Activated naive CD4-positive, alpha-beta T cell treated with anti-CD3 and anti-CD28 coated beads for 36 hours (primary cell): ENCODE data around the gene MMEL1. TPM values are rescaled to one million over a fixed set of nuclear protein-coding genes. Genes with fewer than 3 reads are reported as not detected.
A peak's percentile ranks its signal among the peaks of the same experiment; 100 is the strongest.
"Not testable (repeated sequence)": the region's sequence is repeated elsewhere in the genome, so short reads cannot be mapped to it uniquely, and the experiment has no call there.

Experiments used
- CTCF ChIA-PET: fragments of 350-600 bp; sonication (Branson Sonifier 250); formaldehyde crosslinking; loops from one replicate; lab custom pipeline; 2021; ENCODE audit warnings: antibody characterized with exemption; lab: Charles Lee
- DNase-seq: peaks from one replicate; pipeline ENCODE4 v3.0.0-alpha.2; 2020
- H3K27ac Mint-ChIP-seq: one replicate; pipeline ENCODE4 v1.8.0; 2021; ENCODE audit warnings: mild to moderate bottlenecking, mixed read lengths
- H3K27me3 Mint-ChIP-seq: one replicate; pipeline ENCODE4 v1.8.0; 2021; ENCODE audit warnings: low read depth, mixed read lengths
- H3K36me3 Mint-ChIP-seq: one replicate; pipeline ENCODE4 v1.8.0; 2021; ENCODE audit warnings: low read depth, mixed read lengths
- H3K4me1 Mint-ChIP-seq: one replicate; pipeline ENCODE4 v1.8.0; 2021; ENCODE audit warnings: low read depth, mixed read lengths
- H3K4me3 Mint-ChIP-seq: one replicate; pipeline ENCODE4 v1.8.0; 2021; ENCODE audit warnings: mild to moderate bottlenecking, moderate library complexity, mixed read lengths
- H3K9me3 Mint-ChIP-seq: one replicate; pipeline ENCODE4 v1.8.0; 2021; ENCODE audit warnings: mixed read lengths
- intact Hi-C: fragments of 100-400 bp; cut with micrococcal nuclease; formaldehyde crosslinking; loops from one replicate; pipeline ENCODE4 v1.15.1; 2023
- total RNA-seq, 2 experiments: library from RNA; stranded (reverse); gene quantifications; one replicate each; pipeline ENCODE4 v1.2.3, GENCODE V29; 2021

The MMEL1 gene
- total RNA-seq, 2 experiments from 2014 or later = 1.2 to 1.5 TPM

DNA sequence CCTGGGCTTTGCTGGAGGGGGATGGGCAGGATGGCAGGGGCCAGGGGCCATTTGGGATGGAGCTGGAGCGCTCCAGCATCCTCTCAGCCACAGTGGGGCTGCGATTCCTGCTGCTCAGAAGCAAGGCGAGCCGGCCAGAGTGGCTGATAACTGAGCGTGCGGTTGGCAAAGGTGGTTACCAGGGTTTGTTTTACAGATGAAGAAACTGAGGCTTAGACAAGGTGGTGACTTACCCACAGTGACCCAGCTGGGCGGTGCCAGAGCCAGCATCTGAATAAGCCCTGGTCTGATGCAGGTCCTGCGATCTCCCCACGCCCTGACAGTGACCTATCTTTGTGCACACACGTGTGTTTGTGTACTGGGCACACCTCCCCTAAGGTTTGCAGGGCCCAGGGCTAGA lies 52.1 kb downstream of the MMEL1 start:
- peak overlapping the region; percentile 99 for H3K27ac Mint-ChIP-seq
- H3K4me3 Mint-ChIP-seq = peak overlapping the region; percentile 61
- no peaks in the 10 kb centered on the region for H3K9me3 Mint-ChIP-seq
- CTCF ChIA-PET = interaction anchor here (1.1 to 1.3 kb wide), 2 partner anchors 19 to 24 kb away, joined by 4 to 5 read pairs; partner anchors contain the start of gene TNFRSF14
- peaks cover 7% of the 10 kb centered on the region for H3K36me3 Mint-ChIP-seq
- intact Hi-C loops = loop anchor here (10.0 kb wide), 1 partner anchor 286 kb away; no protein-coding TSS in a partner anchor
- no peaks in the 10 kb centered on the region for H3K27me3 Mint-ChIP-seq
- H3K4me1 Mint-ChIP-seq = peaks cover 77% of the 10 kb centered on the region
- DNase-seq = no peak

DNA sequence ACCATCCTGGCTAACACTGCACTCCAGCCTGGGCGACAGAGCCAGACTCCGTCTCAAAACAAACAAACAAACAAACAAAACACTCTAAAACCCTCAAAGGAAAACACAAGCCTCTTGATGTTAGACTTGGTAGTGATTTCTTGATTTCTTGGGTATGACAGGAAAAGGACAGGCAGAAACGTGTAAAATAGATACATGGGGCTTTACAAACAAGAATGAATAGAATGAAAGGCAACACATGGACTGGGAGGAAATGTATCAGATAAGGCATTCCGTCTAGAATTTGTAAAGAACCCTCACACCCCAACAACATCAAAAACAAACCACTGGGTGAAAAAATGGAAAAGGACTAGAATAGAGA lies 54.1 kb downstream of the MMEL1 start:
- H3K4me3 Mint-ChIP-seq = peak overlapping the region; percentile 78
- peaks cover 6% of the 10 kb centered on the region for H3K9me3 Mint-ChIP-seq
- H3K36me3 Mint-ChIP-seq = peaks cover 4% of the 10 kb centered on the region
- CTCF ChIA-PET = interaction anchor here (0.9 to 1.5 kb wide), 4 partner anchors 23 to 67 kb away, joined by 3 to 9 read pairs (median 4); partner anchors contain the start of gene TNFRSF14
- DNase-seq = no peak
- peaks cover 66% of the 10 kb centered on the region for H3K4me1 Mint-ChIP-seq
- H3K27me3 Mint-ChIP-seq = no peaks in the 10 kb centered on the region
- intact Hi-C loops = loop anchor here (1.0 to 5.0 kb wide), 5 partner anchors 8 to 1324 kb away; partner anchors contain the start of genes C1orf174, PANK4, PRXL2B and TNFRSF14
- H3K27ac Mint-ChIP-seq = peak overlapping the region; percentile 97

DNA sequence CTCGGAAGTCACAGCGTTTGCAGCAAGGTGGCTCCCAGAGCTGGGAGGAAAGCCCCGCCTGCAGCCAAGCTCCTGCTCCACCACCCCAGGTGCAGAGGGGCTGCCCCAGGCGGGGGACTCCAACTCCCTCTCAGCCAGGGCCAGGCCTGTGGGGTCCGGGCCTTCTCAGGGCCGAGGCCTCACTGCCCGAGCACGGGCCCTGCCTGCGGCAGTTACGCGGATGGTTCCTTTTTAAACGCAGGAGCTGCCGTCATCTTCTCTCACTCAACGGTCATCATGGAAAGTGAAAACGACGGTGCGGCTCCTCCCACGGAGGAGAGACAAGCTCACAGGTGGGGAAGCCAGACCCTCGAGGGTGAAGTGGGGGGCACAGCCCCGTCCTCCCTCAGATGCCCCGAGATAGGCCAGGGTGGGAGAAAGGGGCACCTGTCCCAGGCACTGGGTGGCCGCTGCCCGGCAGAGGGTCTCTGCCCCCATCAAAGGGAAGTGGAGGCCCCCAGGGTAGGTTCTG lies 55.2 kb downstream of the MMEL1 start:
- peak; percentile 77 for DNase-seq
- Mint-ChIP-seq H3K4me1 (peaks cover 56% of the 10 kb centered on the region), H3K4me3 (peak overlapping the region; percentile 78), H3K9me3 (peaks cover 15% of the 10 kb centered on the region), H3K27ac (peak overlapping the region; percentile 97)
- intact Hi-C loops = loop anchor here (1.0 to 5.0 kb wide), 5 partner anchors 9 to 1325 kb away; partner anchors contain the start of genes C1orf174, PANK4, PRXL2B and TNFRSF14
- not testable (repeated sequence) for H3K27me3 Mint-ChIP-seq, H3K36me3 Mint-ChIP-seq
- CTCF ChIA-PET = interaction anchor here (0.6 to 2.7 kb wide), 4 partner anchors 16 to 1100 kb away, joined by 3 to 10 read pairs (median 6); partner anchors contain the start of gene TNFRSF14

DNA sequence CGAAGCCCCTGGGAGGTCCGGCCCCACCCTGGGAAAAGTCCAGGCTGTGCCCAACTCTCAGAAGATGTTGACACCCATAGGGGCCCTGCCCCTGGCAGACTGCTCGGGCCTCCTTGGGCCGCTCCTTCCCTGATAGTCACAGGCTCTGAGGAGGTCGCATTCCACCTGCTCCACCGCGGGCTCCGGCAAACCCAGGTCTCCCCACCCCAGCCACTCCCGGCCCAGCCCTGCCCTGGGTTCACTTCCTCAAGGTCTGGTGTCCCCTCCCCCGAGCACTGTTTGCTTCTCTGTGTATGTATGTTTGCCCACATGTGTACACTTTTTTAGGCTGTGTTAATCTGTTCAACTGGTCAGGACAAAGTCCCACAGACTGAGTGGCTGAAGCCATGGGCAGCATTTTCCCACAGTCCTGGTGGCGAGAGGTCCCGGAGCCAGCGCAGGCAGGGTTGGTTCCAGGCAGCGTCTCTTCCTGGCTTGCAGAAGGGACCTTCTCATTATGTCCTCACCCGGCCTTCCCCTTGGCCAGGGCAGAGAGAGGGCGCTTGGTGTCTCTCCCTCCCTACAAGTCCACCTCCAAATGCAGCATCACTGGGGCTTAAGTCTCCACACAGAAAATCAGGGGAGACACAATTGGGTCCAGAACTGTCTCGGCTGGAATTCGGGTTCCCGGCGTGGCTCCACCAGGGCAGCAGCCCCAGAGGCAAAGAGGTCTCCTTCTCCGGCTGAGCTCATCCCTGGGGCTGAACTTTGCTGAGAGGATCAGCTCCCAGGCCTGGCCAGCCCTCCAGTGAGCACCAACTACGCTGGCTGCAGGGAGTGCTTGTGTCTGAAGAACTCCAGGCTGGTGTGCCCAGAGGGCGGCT lies 56.8 kb downstream of the MMEL1 start:
- Mint-ChIP-seq H3K36me3 (peaks cover 4% of the 10 kb centered on the region), H3K9me3 (peaks cover 17% of the 10 kb centered on the region), H3K27me3 (no peaks in the 10 kb centered on the region), H3K4me3 (no peak overlapping the region), H3K27ac (peak overlapping the region; percentile 97), H3K4me1 (peaks cover 40% of the 10 kb centered on the region)
- intact Hi-C loops = loop anchor here (5.0 kb wide), 1 partner anchor 1326 kb away; the partner anchor contains the start of gene C1orf174
- CTCF ChIA-PET = interaction anchor here (0.9 to 2.7 kb wide), 2 partner anchors 10 to 14 kb away, joined by 4 to 10 read pairs; no protein-coding TSS in a partner anchor
- no peak for DNase-seq

DNA sequence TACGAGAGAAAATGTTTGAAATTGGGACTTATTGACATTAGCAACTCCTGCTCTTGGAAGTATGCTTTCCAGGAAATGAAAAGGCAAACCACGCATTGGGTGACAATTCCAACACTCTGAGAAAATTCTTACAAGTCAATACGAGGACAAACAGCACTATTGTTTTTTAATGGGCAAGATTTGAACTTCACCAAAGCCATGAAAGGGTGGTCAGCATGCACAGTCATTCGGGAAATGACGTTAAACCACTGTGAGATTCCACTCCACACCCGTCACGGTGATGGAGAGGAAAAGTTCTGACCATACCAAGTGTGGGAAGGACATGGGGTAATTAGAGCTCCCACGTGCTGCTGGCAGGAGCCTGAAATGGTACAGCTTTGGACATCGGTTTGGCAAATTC lies 58.5 kb downstream of the MMEL1 start:
- H3K4me3 Mint-ChIP-seq = no peak overlapping the region
- CTCF ChIA-PET = no interaction called here
- intact Hi-C loops = no loop called here
- peaks cover 26% of the 10 kb centered on the region for H3K4me1 Mint-ChIP-seq
- no peaks in the 10 kb centered on the region for H3K27me3 Mint-ChIP-seq
- peaks cover 4% of the 10 kb centered on the region for H3K36me3 Mint-ChIP-seq
- H3K27ac Mint-ChIP-seq = no peak overlapping the region
- peaks cover 17% of the 10 kb centered on the region for H3K9me3 Mint-ChIP-seq
- no peak for DNase-seq

DNA sequence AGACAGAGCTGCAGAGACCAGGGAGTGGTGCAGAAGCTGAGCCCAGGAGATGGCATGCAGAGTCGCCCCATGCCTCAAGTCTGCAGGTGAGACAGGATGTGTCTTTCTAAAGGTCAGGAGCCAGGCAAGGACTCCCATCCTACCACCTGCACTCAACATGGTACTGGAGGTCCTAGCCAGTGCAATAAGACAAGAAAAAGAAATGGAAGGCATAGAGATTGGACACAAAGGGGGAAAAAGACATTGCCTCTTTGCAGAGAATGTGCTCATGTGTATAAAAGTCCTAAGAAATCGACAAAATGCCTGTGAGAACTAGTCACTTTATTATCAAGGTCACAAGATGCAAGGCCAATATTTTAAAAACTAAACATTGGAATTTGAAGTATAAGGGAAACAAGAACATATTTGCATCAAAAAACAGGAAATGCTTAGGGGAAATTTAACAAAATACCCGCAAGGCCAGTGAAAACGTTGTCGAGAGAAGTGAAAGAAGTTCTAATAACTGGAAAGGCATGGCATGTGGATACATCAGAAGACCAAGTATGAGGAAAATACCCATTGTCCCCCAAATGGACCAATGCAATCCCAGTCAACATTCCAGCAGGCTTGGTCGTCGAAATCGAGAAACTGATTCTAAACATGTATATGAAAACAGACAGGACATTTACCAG lies 59.4 kb downstream of the MMEL1 start:
- Mint-ChIP-seq H3K9me3 (peaks cover 17% of the 10 kb centered on the region), H3K4me3 (no peak overlapping the region), H3K27ac (no peak overlapping the region), H3K27me3 (no peaks in the 10 kb centered on the region), H3K36me3 (peaks cover 2% of the 10 kb centered on the region), H3K4me1 (peaks cover 17% of the 10 kb centered on the region)
- intact Hi-C loops = no loop called here
- DNase-seq = no peak
- CTCF ChIA-PET = no interaction called here

DNA sequence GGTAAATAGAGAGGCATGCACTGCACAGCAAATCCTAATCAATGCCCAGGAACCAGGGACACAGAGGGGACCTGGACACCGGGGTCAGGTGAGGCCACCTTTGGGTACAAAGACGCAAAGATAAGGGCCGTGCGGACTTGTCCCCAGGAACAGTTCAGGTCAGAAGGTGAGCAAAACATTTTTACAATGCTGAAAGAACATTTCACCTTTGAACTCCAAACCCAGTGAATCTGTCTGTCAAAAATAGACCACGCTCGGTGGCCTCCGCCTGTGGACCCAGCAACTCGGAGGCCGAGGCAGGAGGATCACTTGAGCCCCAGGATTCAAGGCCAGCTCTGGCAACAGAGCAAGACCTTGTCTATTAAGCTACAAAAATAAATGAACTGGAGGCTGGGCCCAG lies 61.5 kb downstream of the MMEL1 start:
- no peak overlapping the region for H3K4me3 Mint-ChIP-seq
- CTCF ChIA-PET = interaction anchor here (0.8 kb wide), 1 partner anchor 10 kb away, joined by 3 read pairs; no protein-coding TSS in a partner anchor
- no peaks in the 10 kb centered on the region for H3K27me3 Mint-ChIP-seq
- peaks cover 8% of the 10 kb centered on the region for H3K4me1 Mint-ChIP-seq
- peaks cover 2% of the 10 kb centered on the region for H3K36me3 Mint-ChIP-seq
- no peak for DNase-seq
- H3K27ac Mint-ChIP-seq = no peak overlapping the region
- peaks cover 17% of the 10 kb centered on the region for H3K9me3 Mint-ChIP-seq
- intact Hi-C loops = no loop called here

DNA sequence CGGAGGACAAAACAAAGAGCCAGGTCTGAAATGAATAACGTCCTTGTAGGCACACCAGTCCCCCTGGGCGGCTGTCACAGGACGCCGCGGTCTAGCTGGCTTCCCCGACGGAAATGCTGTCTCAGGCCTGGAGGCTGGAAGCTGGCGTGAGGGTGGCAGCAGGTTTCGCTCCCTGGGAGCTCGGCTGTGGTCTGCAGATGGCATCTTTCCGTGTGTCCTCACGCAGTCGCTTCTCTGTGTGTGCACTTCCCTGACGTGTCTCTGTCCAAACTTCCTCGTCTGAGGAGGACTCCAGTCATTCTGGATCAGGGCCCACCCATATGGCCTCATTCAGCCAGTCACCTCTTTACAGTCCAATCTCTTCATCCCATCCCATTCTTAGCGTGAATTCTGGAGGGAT lies 62.5 kb downstream of the MMEL1 start:
- Mint-ChIP-seq H3K4me1 (peaks cover 3% of the 10 kb centered on the region), H3K4me3 (no peak overlapping the region), H3K27ac (no peak overlapping the region), H3K27me3 (no peaks in the 10 kb centered on the region), H3K9me3 (peaks cover 17% of the 10 kb centered on the region), H3K36me3 (peaks cover 2% of the 10 kb centered on the region)
- intact Hi-C loops = no loop called here
- no peak for DNase-seq
- CTCF ChIA-PET = interaction anchor here (0.8 kb wide), 1 partner anchor 9 kb away, joined by 3 read pairs; no protein-coding TSS in a partner anchor

DNA sequence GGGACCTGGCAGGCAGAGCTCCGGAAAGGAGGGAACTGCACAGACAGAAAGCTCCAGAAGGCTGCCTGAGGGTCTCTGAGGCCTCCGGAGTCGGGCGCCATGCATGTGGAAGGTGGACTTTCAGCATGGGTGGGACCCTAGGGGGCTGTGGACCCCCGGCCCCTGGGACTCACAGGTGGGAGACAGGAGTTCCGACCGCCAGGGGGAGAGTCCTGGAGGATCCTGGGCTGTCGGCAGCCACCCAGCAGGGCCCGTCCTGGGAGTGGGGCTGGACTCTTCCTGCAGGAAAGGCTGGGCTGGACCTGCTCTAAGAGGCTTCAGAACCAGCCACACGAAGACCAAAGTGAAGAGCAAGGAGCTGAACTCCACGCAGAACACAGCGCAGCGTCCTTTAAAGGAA lies 63.1 kb downstream of the MMEL1 start:
- H3K27me3 Mint-ChIP-seq, intact Hi-C loops, H3K36me3 Mint-ChIP-seq, H3K27ac Mint-ChIP-seq, H3K4me3 Mint-ChIP-seq, CTCF ChIA-PET, H3K4me1 Mint-ChIP-seq, DNase-seq: not testable (repeated sequence)
- H3K9me3 Mint-ChIP-seq = peaks cover 17% of the 10 kb centered on the region

DNA sequence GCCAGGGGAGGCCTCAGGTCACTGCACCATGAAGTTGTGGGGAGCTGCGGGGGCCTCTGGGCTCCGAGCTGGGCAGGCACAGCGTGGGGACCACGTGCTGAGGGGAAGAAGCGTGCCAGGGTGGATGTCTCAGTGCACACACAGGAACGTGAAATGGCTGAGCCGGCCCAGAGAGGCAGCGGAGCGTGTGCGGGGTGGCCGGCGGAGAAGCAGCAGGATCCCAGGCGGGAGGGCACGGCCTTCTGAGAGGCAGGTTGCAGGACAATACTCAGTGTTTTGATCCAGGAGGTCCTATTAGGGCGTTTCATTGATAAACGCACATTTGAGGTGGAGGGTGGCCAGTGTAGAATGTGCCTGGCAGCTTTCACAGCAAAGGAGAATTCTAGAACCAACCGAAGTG lies 63.8 kb downstream of the MMEL1 start:
- Mint-ChIP-seq H3K27ac (no peak overlapping the region), H3K9me3 (peaks cover 14% of the 10 kb centered on the region)
- CTCF ChIA-PET = no interaction called here

DNA sequence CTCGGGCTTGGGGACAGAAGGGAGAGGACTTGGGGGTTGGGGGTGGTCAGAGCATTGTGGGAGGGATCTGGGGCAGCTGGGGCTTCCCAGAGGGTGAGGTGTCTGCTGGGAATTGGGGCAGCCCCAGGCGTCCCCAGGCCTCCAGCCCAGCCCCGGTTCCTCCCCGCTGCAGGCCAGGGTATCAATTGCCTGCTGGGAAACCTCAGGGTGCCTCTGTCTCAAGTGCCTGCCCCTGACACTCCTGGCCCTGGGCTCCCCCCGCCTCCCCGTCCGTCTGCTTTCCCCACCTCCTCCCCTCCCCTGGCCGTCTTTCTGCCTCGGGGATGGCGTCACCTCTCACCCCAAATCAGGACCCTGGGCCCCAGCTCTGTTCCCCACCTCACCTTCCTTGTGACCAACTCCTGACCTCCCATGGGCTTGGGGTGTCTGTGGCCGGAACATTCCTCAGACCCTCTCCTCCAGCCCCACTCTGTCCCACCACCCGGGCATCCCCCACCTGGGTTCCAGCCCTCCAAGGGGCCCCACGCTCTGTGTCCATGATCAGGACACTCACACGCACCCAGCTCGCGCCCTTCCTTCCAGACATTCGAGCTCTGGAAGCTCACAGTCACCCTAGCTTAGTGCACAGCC lies 64.5 kb downstream of the MMEL1 start:
- CTCF ChIA-PET, H3K36me3 Mint-ChIP-seq, H3K9me3 Mint-ChIP-seq, H3K27me3 Mint-ChIP-seq, intact Hi-C loops, H3K27ac Mint-ChIP-seq, H3K4me1 Mint-ChIP-seq, H3K4me3 Mint-ChIP-seq, DNase-seq: not testable (repeated sequence)

More for the DNA sequence above, 63.8 kb downstream of the MMEL1 start:
- intact Hi-C loops = no loop called here
- Mint-ChIP-seq H3K4me3 (no peak overlapping the region), H3K36me3 (peaks cover 2% of the 10 kb centered on the region), H3K27me3 (no peaks in the 10 kb centered on the region), H3K4me1 (no peaks in the 10 kb centered on the region)
- DNase-seq = no peak
